NCI-H2171 (cell line): ENCODE data around the gene NIBAN1.

Experiments
- DNase-seq: peaks from one replicate; lab custom pipeline; 2025; lab: John Stamatoyannopoulos, UW

NIBAN1 gene

GRCh38 chr1:184945678-184946412 is 28.5 kb downstream of the NIBAN1 start:
- no peak for DNase-seq

- no peak for DNase-seq
Measured at GRCh38 chr1:184945029-184945428, 29.3 kb downstream of the NIBAN1 start.

GRCh38 chr1:184943998-184944397 is 30.3 kb downstream of the NIBAN1 start:
- no peak for DNase-seq

GRCh38 chr1:184941735-184942134 is 32.6 kb downstream of the NIBAN1 start:
- no peak for DNase-seq

GRCh38 chr1:184941410-184941733 is 32.9 kb downstream of the NIBAN1 start:
- no peak for DNase-seq

- no peak for DNase-seq
Measured at GRCh38 chr1:184940694-184941409, 33.5 kb downstream of the NIBAN1 start.

GRCh38 chr1:184940226-184940625 is 34.1 kb downstream of the NIBAN1 start:
- DNase-seq = no peak

- no peak for DNase-seq
Measured at GRCh38 chr1:184937729-184938128, 36.6 kb downstream of the NIBAN1 start.

GRCh38 chr1:184935920-184936798 is 38.1 kb downstream of the NIBAN1 start:
- DNase-seq = no peak

GRCh38 chr1:184933944-184934343 is 40.4 kb downstream of the NIBAN1 start:
- DNase-seq = no peak

GRCh38 chr1:184932319-184932718 is 42.0 kb downstream of the NIBAN1 start:
- no peak for DNase-seq

GRCh38 chr1:184931566-184931965 is 42.7 kb downstream of the NIBAN1 start:
- no peak for DNase-seq

GRCh38 chr1:184930645-184931044 is 43.7 kb downstream of the NIBAN1 start:
- no peak for DNase-seq

- DNase-seq = no peak
Measured at GRCh38 chr1:184930232-184930631, 44.1 kb downstream of the NIBAN1 start.

- DNase-seq = no peak
Measured at GRCh38 chr1:184929711-184930202, 44.6 kb downstream of the NIBAN1 start.

- DNase-seq = no peak
Measured at GRCh38 chr1:184928394-184928793, 45.9 kb downstream of the NIBAN1 start.
